GM23248 (cell line): ENCODE data around the gene PPP1R1C.

Experiments used
- EZH2 ChIP-seq: fragments of 200-600 bp; sonication (generic); IDR thresholded peaks from 2 replicates; pipeline ENCODE4 v1.6.1; 2018; ENCODE audit warnings: antibody characterized with exemption, mild to moderate bottlenecking; ENCODE audit not compliant: insufficient read depth, poor library complexity, severe bottlenecking
- EZH2phosphoT487 ChIP-seq: fragments of 200-600 bp; sonication (generic); IDR thresholded peaks from 2 replicates; pipeline ENCODE4 v1.6.1; 2018; ENCODE audit warnings: antibody characterized with exemption, moderate library complexity, mild to moderate bottlenecking, low read depth; ENCODE audit not compliant: insufficient read depth

DNA sequence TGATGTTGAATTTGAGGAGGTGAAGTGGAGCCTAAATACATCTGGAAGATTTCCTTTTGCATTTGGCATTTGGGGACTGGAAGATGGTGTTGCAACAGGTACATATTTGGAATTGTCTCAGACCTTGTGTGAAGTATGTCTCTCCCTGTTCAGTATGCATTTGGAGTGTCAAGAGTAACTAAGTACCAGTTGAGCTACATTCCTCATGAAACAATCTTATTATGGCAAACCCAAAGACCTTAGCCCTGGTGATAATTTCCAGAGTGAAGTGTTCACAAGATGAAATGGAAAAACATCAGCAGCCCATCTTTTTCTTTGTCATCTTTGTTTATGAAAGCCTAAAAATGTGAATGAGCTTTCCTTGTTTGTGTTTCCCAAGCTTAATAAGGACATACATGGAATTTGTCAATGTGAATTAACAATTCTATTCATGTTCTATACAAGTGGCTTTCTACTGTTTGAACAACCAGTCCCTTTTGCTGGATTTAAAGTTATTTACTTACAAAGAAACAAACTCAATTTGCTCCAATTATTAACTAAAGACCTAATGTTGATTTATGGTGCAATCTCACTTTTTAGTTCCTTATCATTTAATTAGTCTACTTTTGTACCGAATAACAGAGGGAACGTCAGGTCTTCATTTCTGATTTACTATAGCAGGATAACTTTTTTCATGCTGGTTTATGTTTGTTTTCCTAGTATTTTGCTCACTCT is 42.1 kb upstream of the PPP1R1C start:
- TF ChIP-seq EZH2phosphoT487 (no peak), EZH2 (no peak)
